HG02938 (cell line): ENCODE data around the gene ACVR1C.
"Not testable (repeated sequence)": the region's sequence is repeated elsewhere in the genome, so short reads cannot be mapped to it uniquely, and the experiment has no call there.

ENCODE experiments used
- ATAC-seq: cut with Tn5 transposase; IDR thresholded peaks from one replicate; pipeline ENCODE4 v1.9.1; 2021; ENCODE audit warnings: mild to moderate bottlenecking, moderate library complexity; ENCODE audit not compliant: unreplicated experiment

ACVR1C gene

DNA sequence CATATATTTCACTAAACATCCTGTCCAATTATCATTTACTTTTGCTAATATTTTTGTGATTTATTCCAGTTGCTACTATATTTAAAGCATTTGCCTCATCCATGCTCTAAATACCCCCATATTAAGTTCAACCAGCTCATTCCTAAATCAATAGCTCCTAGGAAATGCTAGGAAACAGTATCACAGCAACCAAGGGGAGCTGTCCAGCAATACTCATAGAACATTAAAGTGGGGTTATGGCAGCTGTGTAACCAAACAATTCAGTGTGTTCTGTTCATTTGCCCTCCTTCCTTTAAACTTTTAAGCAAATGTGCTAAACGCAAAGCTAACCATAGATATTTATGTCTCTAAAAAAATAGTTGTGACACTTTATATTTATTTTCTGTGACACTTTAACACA is 41.1 kb downstream of the ACVR1C start:
- ATAC-seq: no peak

DNA sequence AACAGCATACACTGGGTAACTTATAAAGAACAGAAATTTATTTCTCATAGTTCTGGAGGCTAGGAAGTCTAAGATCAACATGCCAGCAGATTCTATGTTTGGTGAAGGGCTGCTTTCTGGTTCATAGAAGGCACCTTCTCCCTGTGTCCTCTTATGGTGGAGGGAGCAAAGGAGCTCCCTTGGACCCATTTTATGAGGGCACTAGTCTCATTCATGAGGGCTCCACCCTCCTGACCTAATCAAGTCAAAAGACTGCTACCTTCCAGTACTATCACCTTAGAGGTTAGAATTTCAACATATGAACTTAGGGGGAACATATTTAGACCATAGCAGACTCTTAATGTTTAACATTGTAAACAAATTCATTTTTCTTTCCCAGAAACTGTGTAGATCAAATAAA is 54.5 kb downstream of the ACVR1C start:
- no peak for ATAC-seq

GRCh38 chr2:157572725-157573124 is 55.9 kb downstream of the ACVR1C start:
- ATAC-seq: peak; percentile 70

- ATAC-seq: not testable (repeated sequence)
These were observed 62.0 kb downstream of the ACVR1C start for GRCh38 chr2:157566623-157567022.

- ATAC-seq: not testable (repeated sequence)
These were observed 62.6 kb downstream of the ACVR1C start for GRCh38 chr2:157566113-157566512.

- ATAC-seq: no peak
These were observed 63.1 kb downstream of the ACVR1C start for GRCh38 chr2:157565550-157565949.

DNA sequence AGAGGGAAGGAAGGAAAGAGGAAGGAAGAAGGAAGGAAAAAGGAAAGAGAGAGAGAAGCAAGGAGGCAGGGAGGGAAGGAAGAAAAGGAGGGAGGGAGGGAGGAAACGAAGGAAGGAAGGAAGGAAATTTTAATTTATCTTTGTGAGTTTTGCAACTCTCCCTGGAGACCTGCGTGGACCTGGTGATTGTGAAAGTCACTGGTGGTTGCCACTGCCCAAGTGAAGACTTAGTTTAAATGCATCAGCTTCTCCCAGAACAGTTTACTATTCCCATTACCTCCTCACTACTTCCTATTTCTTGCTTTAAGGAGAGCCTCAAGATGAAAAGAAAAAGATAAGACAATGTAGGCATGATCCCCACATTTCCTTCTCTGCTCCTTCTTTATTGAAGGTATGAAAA is 68.8 kb downstream of the ACVR1C start:
- ATAC-seq: no peak

GRCh38 chr2:157559461-157559860 is 69.2 kb downstream of the ACVR1C start:
- ATAC-seq: no peak

- ATAC-seq: no peak
These were observed 69.6 kb downstream of the ACVR1C start for GRCh38 chr2:157559061-157559460.

DNA sequence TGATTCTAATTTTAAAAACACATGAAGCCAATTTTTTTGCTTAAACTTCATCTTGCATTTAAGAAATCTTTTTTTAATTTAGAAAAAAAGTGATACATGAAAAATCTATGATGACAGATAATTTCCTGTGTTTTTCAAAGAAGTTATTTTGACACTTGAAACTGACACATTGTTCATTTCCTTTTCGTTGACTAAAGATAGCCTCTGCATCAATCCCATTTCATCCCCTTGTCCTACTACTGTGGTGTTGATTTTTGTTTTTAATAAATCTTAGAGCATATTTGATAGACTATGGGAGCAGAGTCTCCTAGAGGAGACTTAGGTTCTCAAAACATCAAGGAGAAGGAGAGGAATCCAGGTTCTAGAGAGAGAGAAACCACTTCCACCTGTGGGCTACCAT is 70.9 kb downstream of the ACVR1C start:
- no peak for ATAC-seq

- ATAC-seq: no peak
These were observed 88.6 kb downstream of the ACVR1C start for GRCh38 chr2:157540102-157540501.

GRCh38 chr2:157538064-157538463 is 90.6 kb downstream of the ACVR1C start:
- ATAC-seq: no peak

- no peak for ATAC-seq
These were observed 91.8 kb downstream of the ACVR1C start for GRCh38 chr2:157536815-157537214.

- ATAC-seq: no peak
These were observed 99.5 kb downstream of the ACVR1C start for GRCh38 chr2:157528963-157529751.

GRCh38 chr2:157526070-157526469 is 102.6 kb downstream of the ACVR1C start:
- ATAC-seq: no peak

DNA sequence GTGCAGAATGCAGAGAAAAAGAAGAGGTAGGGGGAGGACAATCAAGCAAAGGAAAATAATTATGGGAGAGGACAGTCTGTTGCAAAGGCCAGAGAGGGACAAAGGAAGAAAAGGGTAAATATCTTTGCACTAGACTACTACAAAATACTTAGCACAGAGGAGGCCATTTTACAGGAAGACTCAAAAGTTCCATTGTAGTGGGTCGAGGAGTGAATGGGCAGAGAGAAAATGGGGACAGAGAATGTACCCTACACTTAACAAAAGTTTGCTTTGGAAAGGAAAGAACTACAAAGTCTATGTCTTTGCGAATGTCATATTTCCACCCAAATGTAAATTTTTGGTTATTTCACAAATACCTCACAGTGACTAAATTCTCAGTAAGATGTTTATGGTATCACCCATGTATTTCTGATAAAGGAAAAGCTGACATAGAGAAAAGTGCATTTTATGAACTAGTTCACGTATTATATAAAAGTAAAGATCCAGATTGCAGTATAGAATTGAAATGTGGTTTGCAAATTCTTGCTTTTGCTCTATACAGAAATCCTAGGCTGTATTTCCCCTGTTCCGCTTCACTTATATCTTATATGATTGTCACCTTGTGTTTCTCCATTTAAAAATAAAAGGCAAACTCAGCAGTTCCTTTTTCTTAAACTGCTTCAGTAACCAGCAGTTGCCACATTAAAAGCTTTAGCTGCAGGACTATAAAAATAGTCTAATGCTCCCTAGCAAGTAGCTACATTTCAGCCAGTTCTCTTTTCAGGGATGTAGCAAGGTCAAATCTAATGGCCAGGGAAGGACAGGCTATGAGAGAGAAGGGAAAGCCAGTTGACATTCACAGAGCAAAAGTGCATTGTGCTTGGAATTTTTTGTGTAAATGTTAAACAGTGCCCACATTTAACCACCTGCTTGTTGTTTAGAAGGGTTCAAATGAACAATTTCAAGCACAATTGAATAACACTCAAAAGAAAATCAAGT is 105.1 kb downstream of the ACVR1C start:
- no peak for ATAC-seq

DNA sequence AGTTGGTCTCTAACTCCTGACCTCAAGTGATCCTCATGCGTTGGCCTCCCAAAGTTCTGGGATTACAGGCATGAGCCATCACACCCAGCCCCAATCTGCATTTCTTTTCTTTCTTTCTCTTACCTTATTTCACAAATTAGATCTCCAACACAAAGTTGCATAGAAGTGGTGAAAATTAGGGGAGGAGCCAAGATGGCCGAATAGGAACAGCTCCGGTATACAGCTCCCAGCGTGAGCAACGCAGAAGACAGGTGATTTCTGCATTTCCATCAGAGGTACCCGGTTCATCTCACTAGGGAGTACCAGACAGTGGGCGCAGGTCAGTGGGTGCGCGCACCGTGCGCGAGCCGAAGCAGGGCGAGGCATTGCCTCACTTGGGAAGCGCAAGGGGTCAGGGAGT is 113.7 kb downstream of the ACVR1C start:
- not testable (repeated sequence) for ATAC-seq

GRCh38 chr2:157509744-157510143 is 118.9 kb downstream of the ACVR1C start:
- no peak for ATAC-seq

DNA sequence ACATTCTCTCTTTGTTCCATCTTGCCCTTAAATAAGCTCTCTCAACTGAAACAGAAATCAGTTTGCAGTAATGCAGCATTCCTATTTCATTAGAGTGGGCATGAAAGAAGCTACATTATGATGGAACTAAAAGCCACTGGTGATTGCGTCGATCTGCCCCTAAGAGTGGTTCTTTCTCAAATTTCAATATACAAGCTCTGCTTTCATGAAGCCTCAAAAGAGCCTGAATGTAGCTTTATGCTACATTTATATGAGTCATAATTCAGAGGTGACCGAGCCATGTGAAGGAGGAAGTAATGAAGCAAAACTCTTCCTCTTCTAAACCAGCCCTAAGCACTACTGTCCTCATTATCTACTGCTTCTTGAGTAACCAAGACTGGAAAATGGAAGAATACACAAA is 120.0 kb downstream of the ACVR1C start:
- ATAC-seq: no peak

- ATAC-seq: no peak
These were observed 122.1 kb downstream of the ACVR1C start for GRCh38 chr2:157506586-157506985.

DNA sequence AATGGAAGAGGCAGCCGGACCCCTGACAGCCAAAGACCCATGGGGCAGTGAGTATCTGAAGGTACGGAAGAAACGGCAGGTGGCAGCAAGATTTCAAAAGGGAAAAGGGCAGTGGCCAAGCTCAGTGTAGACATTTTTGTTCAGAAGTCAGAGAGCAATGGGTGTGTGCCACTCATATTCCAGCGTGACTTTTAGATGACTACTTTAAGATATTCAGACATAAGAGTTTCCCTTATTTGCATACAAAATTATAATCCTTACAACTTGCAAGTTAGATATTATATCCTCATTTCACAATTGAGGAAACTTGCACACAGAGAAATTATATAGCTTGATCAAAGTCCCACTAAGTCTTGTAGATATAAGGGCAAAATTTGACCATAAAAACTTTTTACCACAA is 124.0 kb downstream of the ACVR1C start:
- ATAC-seq: no peak

GRCh38 chr2:157501026-157501425 is 127.6 kb downstream of the ACVR1C start:
- ATAC-seq: no peak
